ENCODE measurements around the gene RERE. TPM values are rescaled to one million over a fixed set of nuclear protein-coding genes. Genes with fewer than 3 reads are reported as not detected.
"Not testable (repeated sequence)": the region's sequence is repeated elsewhere in the genome, so short reads cannot be mapped to it uniquely, and the experiment has no call there.

The RERE gene
- total and polyA plus RNA-seq, 2 donors = 69.0 to 168 TPM

DNA sequence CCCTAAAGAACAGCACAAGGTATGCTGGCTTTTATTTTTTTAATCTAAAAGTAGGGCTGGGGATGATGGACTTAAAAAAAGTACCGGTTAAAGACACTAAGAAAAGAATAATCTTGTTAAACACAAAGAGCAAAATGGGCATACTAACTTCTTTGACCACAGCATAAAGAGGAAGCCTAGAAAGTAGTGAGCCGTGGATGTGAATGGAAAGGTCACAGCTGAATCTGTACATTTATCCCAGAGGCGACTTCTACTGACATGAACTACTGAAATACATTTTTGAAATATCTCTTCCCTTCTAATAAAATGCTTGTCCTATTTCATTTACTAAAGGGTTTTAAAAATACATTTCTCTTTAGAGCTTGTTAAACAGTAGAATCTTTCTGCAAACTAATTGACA lies 358.8 kb downstream of the RERE start:
- Histone ChIP-seq H3K4me3 (ENCODE audit: low read depth, low read length) (no peak overlapping the region), H3K4me1 (ENCODE audit: insufficient read depth) (no peaks in the 10 kb centered on the region), H3K36me3 (ENCODE audit: insufficient read depth) (no peaks in the 10 kb centered on the region), H3K27ac (ENCODE audit: low read depth) (no peak overlapping the region)
- no peak for DNase-seq (ENCODE audit: extremely low spot score)
- 88% methylated on average over 3 of the region's 3 CpGs for WGBS

- WGBS = 85% methylated on average over 7 of the region's 7 CpGs
- no peak overlapping the region for H3K4me3 ChIP-seq (ENCODE audit: low read depth, low read length)
- DNase-seq (ENCODE audit: extremely low spot score) = no peak
- H3K4me1 ChIP-seq (ENCODE audit: insufficient read depth) = no peaks in the 10 kb centered on the region
- H3K36me3 ChIP-seq (ENCODE audit: insufficient read depth) = no peaks in the 10 kb centered on the region
- H3K27ac ChIP-seq (ENCODE audit: low read depth) = no peak overlapping the region
Observed at GRCh38 chr1:8457760-8458381, 359.6 kb downstream of the RERE start.

- WGBS = 77% methylated on average over 1 of the region's 1 CpG
- Histone ChIP-seq H3K27ac (ENCODE audit: low read depth) (no peak overlapping the region), H3K4me3 (ENCODE audit: low read depth, low read length) (no peak overlapping the region), H3K4me1 (ENCODE audit: insufficient read depth) (no peaks in the 10 kb centered on the region), H3K36me3 (ENCODE audit: insufficient read depth) (no peaks in the 10 kb centered on the region)
- no peak for DNase-seq (ENCODE audit: extremely low spot score)
Observed at GRCh38 chr1:8456991-8457390, 360.4 kb downstream of the RERE start.

DNA sequence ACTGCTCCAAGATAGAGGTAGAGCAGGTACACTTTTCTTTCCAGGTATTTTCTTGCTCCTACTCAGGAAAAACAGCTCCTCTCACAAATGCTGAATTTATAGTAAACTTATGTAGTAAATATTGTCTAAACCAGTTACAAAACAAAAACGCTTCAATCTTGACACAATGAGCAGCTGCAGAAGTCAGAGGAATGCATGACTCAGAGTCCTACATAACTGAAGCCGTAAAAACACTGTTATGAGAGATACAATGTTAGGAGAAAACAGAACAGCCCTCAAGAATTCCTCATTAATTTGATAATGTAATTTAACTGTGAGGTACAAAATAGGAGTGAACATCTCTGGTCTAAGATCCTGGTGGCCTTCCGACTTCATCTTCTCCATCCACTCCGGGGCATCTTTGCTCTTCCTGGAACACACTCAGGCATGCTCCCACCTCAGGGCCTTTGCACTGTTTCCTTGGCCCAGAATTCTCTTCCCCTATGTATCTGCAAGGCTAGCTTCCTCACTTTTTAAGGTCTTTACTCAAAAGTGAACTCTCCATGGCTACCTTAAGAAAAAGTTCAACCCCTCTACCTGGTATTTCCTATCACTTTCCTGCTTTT lies 361.0 kb downstream of the RERE start:
- H3K4me1 ChIP-seq (ENCODE audit: insufficient read depth) = no peaks in the 10 kb centered on the region
- no peak overlapping the region for H3K27ac ChIP-seq (ENCODE audit: low read depth)
- no peaks in the 10 kb centered on the region for H3K36me3 ChIP-seq (ENCODE audit: insufficient read depth)
- no peak for DNase-seq (ENCODE audit: extremely low spot score)
- H3K4me3 ChIP-seq (ENCODE audit: low read depth, low read length) = no peak overlapping the region
- 42% methylated on average over 4 of the region's 4 CpGs for WGBS

GRCh38 chr1:8455700-8456307 lies 361.6 kb downstream of the RERE start:
- no peak overlapping the region for H3K4me3 ChIP-seq (ENCODE audit: low read depth, low read length)
- 45% methylated on average over 7 of the region's 7 CpGs for WGBS
- peak overlapping the region; percentile 6 for H3K27ac ChIP-seq (ENCODE audit: low read depth)
- no peaks in the 10 kb centered on the region for H3K4me1 ChIP-seq (ENCODE audit: insufficient read depth)
- no peak for DNase-seq (ENCODE audit: extremely low spot score)
- no peaks in the 10 kb centered on the region for H3K36me3 ChIP-seq (ENCODE audit: insufficient read depth)

DNA sequence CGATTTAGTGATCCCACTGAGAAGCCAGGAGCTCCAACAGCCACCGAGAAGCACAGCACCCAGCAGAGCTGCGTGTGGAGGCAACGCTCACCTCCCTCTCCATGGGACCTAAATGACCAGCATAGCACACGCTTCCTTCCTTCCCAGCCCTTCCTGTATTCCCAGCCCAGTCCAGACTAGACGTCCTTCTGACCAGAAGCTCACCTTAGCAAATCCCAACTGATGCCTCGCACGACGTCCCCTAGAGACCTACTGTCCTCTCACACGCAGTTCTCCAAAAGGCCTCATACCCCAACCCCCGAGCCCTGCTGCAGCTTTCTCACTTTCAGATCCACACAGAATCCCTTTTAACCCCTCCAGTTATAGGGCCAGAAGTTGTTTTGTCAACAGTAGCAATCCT lies 367.1 kb downstream of the RERE start:
- Histone ChIP-seq H3K4me1 (ENCODE audit: insufficient read depth) (peaks cover 3% of the 10 kb centered on the region), H3K27ac (ENCODE audit: low read depth) (no peak overlapping the region), H3K36me3 (ENCODE audit: insufficient read depth) (no peaks in the 10 kb centered on the region), H3K4me3 (ENCODE audit: low read depth, low read length) (no peak overlapping the region)
- 92% methylated on average over 11 of the region's 11 CpGs for whole genome bisulfite sequencing
- no peak for DNase-seq (ENCODE audit: extremely low spot score)

- no peak for DNase-seq (ENCODE audit: extremely low spot score)
- H3K4me1 ChIP-seq (ENCODE audit: insufficient read depth) = peaks cover 3% of the 10 kb centered on the region
- H3K36me3 ChIP-seq (ENCODE audit: insufficient read depth) = no peaks in the 10 kb centered on the region
- WGBS = 19% methylated on average over 12 of the region's 12 CpGs
- peak overlapping the region; percentile 57 for H3K27ac ChIP-seq (ENCODE audit: low read depth)
- no peak overlapping the region for H3K4me3 ChIP-seq (ENCODE audit: low read depth, low read length)
Observed at GRCh38 chr1:8448911-8449661, 368.4 kb downstream of the RERE start.

GRCh38 chr1:8448505-8448904 lies 368.9 kb downstream of the RERE start:
- 59% methylated on average over 11 of the region's 11 CpGs for WGBS
- H3K4me3 ChIP-seq (ENCODE audit: low read depth, low read length) = not testable (repeated sequence)
- H3K27ac ChIP-seq (ENCODE audit: low read depth) = peak overlapping the region; percentile 33

DNA sequence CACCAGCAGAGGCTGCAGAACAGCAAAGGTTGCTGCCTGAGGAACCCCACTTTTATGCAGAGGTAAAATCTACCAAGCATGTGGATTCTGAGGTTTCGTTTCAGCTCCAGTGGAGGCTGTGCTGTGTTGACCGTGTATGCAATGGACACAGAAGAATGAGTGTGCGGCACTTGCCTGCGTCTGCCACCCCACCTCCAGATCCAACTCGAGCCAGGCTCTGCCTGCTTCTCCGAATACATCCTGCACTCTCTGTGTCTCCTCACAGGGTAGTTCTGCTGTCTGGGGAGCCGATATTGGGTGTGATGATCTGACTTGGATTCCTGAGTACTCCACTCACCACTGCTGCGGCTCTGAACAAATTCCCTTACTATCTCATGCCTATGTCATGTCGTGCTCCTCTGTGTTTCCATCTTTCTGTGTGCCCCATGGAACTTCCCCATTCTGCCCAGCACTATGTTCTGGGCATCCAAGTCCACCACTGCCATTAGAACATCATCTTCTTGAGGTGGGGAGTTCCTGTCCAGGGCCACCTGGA lies 369.8 kb downstream of the RERE start:
- no peak overlapping the region for H3K27ac ChIP-seq (ENCODE audit: low read depth)
- no peaks in the 10 kb centered on the region for H3K36me3 ChIP-seq (ENCODE audit: insufficient read depth)
- WGBS = 87% methylated on average over 9 of the region's 9 CpGs
- H3K4me1 ChIP-seq (ENCODE audit: insufficient read depth) = peaks cover 3% of the 10 kb centered on the region
- no peak for DNase-seq (ENCODE audit: extremely low spot score)
- no peak overlapping the region for H3K4me3 ChIP-seq (ENCODE audit: low read depth, low read length)

More at GRCh38 chr1:8448505-8448904, 368.9 kb downstream of the RERE start:
- not testable (repeated sequence) for DNase-seq (ENCODE audit: extremely low spot score); H3K36me3 ChIP-seq (ENCODE audit: insufficient read depth); H3K4me1 ChIP-seq (ENCODE audit: insufficient read depth)

- 89% methylated on average over 5 of the region's 5 CpGs for WGBS
- not testable (repeated sequence) for H3K36me3 ChIP-seq (ENCODE audit: insufficient read depth); H3K27ac ChIP-seq (ENCODE audit: low read depth); H3K4me1 ChIP-seq (ENCODE audit: insufficient read depth); DNase-seq (ENCODE audit: extremely low spot score); H3K4me3 ChIP-seq (ENCODE audit: low read depth, low read length)
Observed at GRCh38 chr1:8446119-8446518, 371.3 kb downstream of the RERE start.

DNA sequence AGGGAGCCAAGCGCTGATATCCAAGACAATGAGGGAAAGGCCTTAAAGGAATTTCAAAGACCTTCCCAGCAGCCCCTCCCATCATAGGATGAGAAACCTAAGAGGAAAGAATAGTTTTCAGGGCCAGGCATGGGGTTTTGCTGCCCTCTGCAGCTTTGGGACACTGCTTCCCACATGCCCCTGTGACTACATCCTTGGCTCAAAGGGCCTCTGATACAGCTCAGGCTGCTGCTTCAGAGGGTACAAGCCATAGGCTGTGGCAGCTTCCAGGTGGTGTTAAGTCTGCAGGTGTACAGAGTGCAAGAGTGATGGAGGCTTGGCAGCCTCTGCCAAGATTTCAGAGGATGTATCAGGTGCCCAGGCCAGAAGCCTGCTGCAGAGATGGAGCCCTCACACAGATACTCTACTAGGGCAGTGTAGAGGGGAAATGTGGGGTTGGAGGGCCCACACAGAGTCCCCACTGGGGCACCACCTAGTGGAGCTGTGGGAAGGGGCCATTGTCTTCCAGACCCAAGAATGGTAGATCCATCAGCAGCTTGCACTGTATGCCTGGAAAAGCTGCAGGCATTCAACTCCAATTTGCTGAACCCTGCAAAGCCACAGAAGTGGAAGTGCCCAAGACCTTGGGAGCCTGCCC lies 373.8 kb downstream of the RERE start:
- Histone ChIP-seq H3K4me3 (ENCODE audit: low read depth, low read length) (no peak overlapping the region), H3K27ac (ENCODE audit: low read depth) (no peak overlapping the region), H3K36me3 (ENCODE audit: insufficient read depth) (no peaks in the 10 kb centered on the region), H3K4me1 (ENCODE audit: insufficient read depth) (peaks cover 4% of the 10 kb centered on the region)
- 65% methylated on average over 1 of the region's 1 CpG for WGBS
- no peak for DNase-seq (ENCODE audit: extremely low spot score)

DNA sequence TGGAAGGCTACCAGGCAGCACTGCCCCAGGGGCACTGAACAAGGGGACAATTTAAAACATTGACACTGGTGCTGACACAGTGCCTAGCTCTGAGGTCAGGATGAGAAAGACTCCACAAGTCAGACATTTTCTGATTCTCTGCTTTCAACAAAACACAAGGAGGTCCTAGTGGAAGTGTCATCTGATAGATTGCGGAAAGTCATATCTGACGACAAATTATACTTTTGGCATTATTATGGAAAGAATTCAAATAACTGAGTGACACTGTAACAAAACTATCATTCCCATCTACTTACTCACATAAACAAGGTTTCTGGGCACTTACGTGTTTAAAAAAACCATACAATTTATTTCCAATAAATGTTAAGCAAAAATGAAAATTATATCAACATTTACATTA lies 376.0 kb downstream of the RERE start:
- no peak overlapping the region for H3K27ac ChIP-seq (ENCODE audit: low read depth)
- H3K4me1 ChIP-seq (ENCODE audit: insufficient read depth) = peaks cover 2% of the 10 kb centered on the region
- H3K4me3 ChIP-seq (ENCODE audit: low read depth, low read length) = no peak overlapping the region
- WGBS = 80% methylated on average over 3 of the region's 3 CpGs
- no peaks in the 10 kb centered on the region for H3K36me3 ChIP-seq (ENCODE audit: insufficient read depth)
- no peak for DNase-seq (ENCODE audit: extremely low spot score)

DNA sequence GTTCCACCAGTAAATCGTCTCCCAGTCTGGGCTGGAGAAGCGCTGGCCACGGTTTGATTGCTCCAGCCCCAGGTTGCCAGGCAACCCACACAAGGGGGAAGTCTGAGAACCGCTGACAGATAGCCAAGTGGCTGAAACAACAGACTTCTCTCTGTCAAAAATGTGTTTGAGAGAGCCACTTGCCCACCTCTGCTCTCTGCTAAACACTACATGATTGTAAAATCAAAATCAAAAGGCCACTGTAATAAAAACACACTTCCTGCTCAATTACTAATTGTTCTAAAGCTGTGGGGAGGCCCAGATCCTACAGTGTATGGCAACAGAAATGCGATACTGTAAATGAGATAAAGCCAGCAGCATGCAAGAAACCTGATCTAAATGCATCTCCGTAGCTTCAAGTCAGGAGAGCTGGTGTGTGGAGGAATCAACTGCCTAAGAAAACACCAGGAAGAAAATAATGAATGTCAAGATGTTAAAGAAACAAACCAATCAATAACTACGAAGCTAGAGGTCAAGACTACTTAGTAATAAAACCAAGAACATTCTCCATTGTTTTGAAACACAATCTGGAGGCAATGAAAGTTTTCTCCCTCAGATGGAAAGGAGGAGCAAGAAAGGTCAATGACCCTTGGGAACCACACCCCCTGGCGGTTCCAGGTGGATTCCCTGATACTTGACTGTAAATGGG lies 378.3 kb downstream of the RERE start:
- Histone ChIP-seq H3K4me3 (ENCODE audit: low read depth, low read length) (no peak overlapping the region), H3K27ac (ENCODE audit: low read depth) (peak overlapping the region; percentile 45), H3K36me3 (ENCODE audit: insufficient read depth) (no peaks in the 10 kb centered on the region), H3K4me1 (ENCODE audit: insufficient read depth) (peaks cover 2% of the 10 kb centered on the region)
- 17% methylated on average over 8 of the region's 8 CpGs for WGBS
- no peak for DNase-seq (ENCODE audit: extremely low spot score)
